A549 (cell line): ENCODE data around the gene CEP164.

Experiments used
- BHLHE40 ChIP-seq: IDR thresholded peaks from 2 replicates; pipeline ENCODE4 v1.6.1; 2012; ENCODE audit warnings: low read depth, low read length, inconsistent platforms
- CBX8 ChIP-seq: fragments of 200-600 bp; sonication (generic); IDR thresholded peaks from 2 replicates; pipeline ENCODE4 v1.6.1; 2016
- CEBPB ChIP-seq, 2 experiments: fragments of >200 bp in 1 of 2; sonication (Bioruptor Twin) in 1 of 2; formaldehyde crosslinking in 1 of 2; IDR thresholded peaks; 2 replicates each; pipeline ENCODE4 v1.6.1; 2012 to 2016
- E2F6 ChIP-seq: IDR thresholded peaks from 2 replicates; pipeline ENCODE4 v1.6.1; 2012; ENCODE audit warnings: low read depth, borderline replicate concordance
- ELK1 ChIP-seq: fragments of 150-350 bp; IDR thresholded peaks from 2 replicates; pipeline ENCODE4 v1.6.1; 2014; ENCODE audit warnings: low read depth, mild to moderate bottlenecking, low read length
- EP300 ChIP-seq, 2 experiments: fragments of >200 bp; sonication (Bioruptor Twin); formaldehyde crosslinking; IDR thresholded peaks; 2 replicates in 1 of 2; 3 replicates in 1 of 2; pipeline ENCODE4 v1.6.1; 2016 to 2017
- FOSL2 ChIP-seq, 2 experiments: fragments of 450-650 bp in 1 of 2; fragments of >200 bp in 1 of 2; sonication (Bioruptor Twin) in 1 of 2; formaldehyde crosslinking; IDR thresholded peaks; 2 replicates each; pipeline versions ENCODE4 v1.5.0 to v1.6.1; 2016 to 2020; ENCODE audit warnings: mild to moderate bottlenecking in 1 of 2, moderate library complexity in 1 of 2
- MAX ChIP-seq: IDR thresholded peaks from 2 replicates; pipeline ENCODE4 v1.6.1; 2012
- POLR2A ChIP-seq: IDR thresholded peaks from 2 replicates; pipeline ENCODE4 v1.6.1; 2012; ENCODE audit warnings: mild to moderate bottlenecking, low read length
- POLR2AphosphoS2 ChIP-seq: conservative IDR thresholded peaks from 2 replicates; pipeline ENCODE4 v1.6.1; 2012; ENCODE audit warnings: low read length, improper control_type of control experiment, inconsistent platforms
- RCOR1 ChIP-seq: fragments of 150-350 bp; IDR thresholded peaks from 2 replicates; pipeline ENCODE4 v1.6.1; 2014; ENCODE audit warnings: antibody characterized with exemption, low read length, low read depth
- RFX5 ChIP-seq: fragments of 450-650 bp; IDR thresholded peaks from 2 replicates; pipeline ENCODE4 v1.7.1; 2014; ENCODE audit warnings: antibody characterized with exemption, mild to moderate bottlenecking, moderate library complexity
- TF ChIP-seq, protein P1 (sequence below): fragments of >200 bp; sonication (Bioruptor Twin); formaldehyde crosslinking; IDR thresholded peaks from 3 replicates; pipeline ENCODE4 v1.5.1; 2016
- TF ChIP-seq, protein P2 (sequence below): fragments of 200-600 bp; sonication (generic); IDR thresholded peaks from 2 replicates; pipeline ENCODE4 v1.6.1; 2016; ENCODE audit warnings: antibody characterized with exemption, mild to moderate bottlenecking, moderate library complexity

- TF ChIP-seq E2F6, result no peak
- TF ChIP-seq ELK1, result no peak
- TF ChIP-seq POLR2AphosphoS2, result no peak
- TF ChIP-seq, protein P1, sequence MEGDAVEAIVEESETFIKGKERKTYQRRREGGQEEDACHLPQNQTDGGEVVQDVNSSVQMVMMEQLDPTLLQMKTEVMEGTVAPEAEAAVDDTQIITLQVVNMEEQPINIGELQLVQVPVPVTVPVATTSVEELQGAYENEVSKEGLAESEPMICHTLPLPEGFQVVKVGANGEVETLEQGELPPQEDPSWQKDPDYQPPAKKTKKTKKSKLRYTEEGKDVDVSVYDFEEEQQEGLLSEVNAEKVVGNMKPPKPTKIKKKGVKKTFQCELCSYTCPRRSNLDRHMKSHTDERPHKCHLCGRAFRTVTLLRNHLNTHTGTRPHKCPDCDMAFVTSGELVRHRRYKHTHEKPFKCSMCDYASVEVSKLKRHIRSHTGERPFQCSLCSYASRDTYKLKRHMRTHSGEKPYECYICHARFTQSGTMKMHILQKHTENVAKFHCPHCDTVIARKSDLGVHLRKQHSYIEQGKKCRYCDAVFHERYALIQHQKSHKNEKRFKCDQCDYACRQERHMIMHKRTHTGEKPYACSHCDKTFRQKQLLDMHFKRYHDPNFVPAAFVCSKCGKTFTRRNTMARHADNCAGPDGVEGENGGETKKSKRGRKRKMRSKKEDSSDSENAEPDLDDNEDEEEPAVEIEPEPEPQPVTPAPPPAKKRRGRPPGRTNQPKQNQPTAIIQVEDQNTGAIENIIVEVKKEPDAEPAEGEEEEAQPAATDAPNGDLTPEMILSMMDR, result no peak
- TF ChIP-seq POLR2A, result no peak
- no peak for TF ChIP-seq MAX
- TF ChIP-seq, protein P2, sequence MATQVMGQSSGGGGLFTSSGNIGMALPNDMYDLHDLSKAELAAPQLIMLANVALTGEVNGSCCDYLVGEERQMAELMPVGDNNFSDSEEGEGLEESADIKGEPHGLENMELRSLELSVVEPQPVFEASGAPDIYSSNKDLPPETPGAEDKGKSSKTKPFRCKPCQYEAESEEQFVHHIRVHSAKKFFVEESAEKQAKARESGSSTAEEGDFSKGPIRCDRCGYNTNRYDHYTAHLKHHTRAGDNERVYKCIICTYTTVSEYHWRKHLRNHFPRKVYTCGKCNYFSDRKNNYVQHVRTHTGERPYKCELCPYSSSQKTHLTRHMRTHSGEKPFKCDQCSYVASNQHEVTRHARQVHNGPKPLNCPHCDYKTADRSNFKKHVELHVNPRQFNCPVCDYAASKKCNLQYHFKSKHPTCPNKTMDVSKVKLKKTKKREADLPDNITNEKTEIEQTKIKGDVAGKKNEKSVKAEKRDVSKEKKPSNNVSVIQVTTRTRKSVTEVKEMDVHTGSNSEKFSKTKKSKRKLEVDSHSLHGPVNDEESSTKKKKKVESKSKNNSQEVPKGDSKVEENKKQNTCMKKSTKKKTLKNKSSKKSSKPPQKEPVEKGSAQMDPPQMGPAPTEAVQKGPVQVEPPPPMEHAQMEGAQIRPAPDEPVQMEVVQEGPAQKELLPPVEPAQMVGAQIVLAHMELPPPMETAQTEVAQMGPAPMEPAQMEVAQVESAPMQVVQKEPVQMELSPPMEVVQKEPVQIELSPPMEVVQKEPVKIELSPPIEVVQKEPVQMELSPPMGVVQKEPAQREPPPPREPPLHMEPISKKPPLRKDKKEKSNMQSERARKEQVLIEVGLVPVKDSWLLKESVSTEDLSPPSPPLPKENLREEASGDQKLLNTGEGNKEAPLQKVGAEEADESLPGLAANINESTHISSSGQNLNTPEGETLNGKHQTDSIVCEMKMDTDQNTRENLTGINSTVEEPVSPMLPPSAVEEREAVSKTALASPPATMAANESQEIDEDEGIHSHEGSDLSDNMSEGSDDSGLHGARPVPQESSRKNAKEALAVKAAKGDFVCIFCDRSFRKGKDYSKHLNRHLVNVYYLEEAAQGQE, result no peak
- TF ChIP-seq EP300 (IDR thresholded peaks at IDR 0.05), result no peak
- TF ChIP-seq CEBPB (IDR thresholded peaks at IDR 0.05), result no peak
- TF ChIP-seq RCOR1, result no peak
- TF ChIP-seq RFX5, result no peak
- TF ChIP-seq FOSL2 (IDR thresholded peaks at IDR 0.05), result no peak
- no peak for TF ChIP-seq FOSL2 (CRISPR knock-in tag; IDR thresholded peaks at IDR 0.05)
- TF ChIP-seq CBX8, result no peak
- TF ChIP-seq BHLHE40, result no peak
Measured at GRCh38 chr11:117412653-117413275, 85.1 kb downstream of the CEP164 start.
